GM18951 (cell line): ENCODE results near the gene ISY1.
"Not testable (repeated sequence)": the region's sequence is repeated elsewhere in the genome, so short reads cannot be mapped to it uniquely, and the experiment has no call there.

ENCODE experiments used
- POLR2A ChIP-seq: IDR thresholded peaks from 4 replicates; pipeline ENCODE4 v1.6.1; 2011; ENCODE audit warnings: mild to moderate bottlenecking; ENCODE audit not compliant: insufficient read length, insufficient read depth; ENCODE audit errors: extremely low read depth
- in situ Hi-C: fragments of 300-500 bp; cut with MboI; formaldehyde crosslinking; loops from one replicate; pipeline ENCODE4 v1.12.0; 2022; ENCODE audit warnings: low sequenced_read_pairs, mixed read lengths, inconsistent platforms; ENCODE audit not compliant: unreplicated experiment

The ISY1 gene

DNA sequence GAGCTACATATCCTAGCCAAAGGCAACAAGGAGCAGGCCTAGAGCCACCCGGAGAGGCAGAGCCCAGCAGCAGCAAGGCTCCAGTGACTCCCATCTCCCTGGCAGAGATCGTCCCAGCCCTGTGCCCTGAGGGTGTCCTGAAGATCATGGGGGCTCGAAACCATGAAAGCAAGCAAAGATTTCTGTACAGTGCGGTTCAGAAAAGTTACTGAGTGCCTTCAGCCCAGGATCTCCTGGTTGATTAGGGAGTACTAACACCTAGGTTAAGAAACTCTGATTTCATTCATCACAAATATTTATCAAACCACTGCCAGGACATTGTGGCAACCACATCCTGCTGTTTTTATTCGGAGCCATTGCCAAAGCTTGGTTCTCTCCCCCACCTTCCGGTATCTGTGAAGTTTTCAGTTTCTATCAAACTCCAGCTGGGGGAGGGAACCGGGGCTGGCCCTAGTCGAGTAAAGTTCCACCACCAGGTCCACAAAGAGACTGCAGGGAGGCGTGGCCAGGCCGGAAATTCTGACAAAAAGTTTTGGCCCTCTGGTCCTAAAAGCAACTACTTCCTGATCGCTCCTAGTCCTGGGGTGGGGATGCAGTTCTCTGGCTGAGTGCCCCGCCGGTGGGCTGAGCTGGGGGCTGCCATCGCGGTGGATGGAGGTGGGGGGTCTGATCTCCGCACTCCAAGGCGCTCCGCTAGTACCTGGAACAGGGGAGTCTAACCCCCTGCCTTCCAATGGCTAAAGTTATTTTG is 40.4 kb downstream of the ISY1 start:
- in situ Hi-C loops: no loop called here
- peak; percentile 76 for TF ChIP-seq POLR2A

- no peak for TF ChIP-seq POLR2A
- in situ Hi-C loops: no loop called here
These were observed 41.3 kb downstream of the ISY1 start for GRCh38 chr3:129119365-129120100.

- in situ Hi-C loops: no loop called here
- TF ChIP-seq POLR2A: no peak
These were observed 42.1 kb downstream of the ISY1 start for GRCh38 chr3:129118745-129119144.

DNA sequence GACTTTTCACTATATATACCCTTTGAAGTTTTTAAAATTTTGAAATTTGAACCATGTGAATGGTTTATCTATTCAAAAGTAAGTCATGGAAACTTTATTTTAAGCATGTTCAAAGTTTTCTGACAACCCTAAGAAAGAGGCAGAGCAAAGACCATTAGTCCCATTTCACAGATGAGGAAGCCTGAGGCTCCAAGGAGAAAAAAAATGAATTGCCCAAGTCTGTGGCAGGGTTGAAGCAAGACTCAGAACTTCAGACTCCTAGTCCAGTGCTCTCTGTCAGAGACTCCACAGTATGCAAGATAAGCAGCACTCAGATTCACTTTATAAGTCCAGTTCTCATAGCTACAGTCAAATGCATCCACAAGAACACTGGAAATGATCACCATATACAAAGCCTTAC is 43.7 kb downstream of the ISY1 start:
- TF ChIP-seq POLR2A: no peak
- in situ Hi-C loops: no loop called here

DNA sequence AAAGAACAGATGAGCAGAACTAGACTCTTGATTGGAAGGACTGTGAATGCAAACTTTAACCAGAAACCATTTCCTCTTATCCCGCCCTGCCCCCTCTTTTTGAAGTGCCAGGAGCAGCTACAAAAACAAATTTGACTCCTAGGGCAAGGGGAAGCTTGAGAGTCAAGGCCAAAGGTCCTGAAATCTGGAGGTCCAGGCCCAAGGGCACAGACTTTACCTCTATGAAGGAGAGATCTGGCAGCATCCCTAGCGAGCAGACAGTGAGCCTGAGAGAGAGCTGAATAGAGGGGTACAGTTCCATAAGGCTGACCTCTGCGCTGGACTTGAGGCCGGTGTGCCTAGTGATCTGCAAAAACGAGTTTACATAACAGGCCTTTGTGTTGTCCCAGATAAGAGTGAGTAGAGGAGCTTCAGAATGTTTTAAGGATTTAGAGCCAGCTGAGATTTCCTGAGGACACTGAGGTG is 44.3 kb downstream of the ISY1 start:
- in situ Hi-C loops: no loop called here

GRCh38 chr3:129114455-129114854 is 46.4 kb downstream of the ISY1 start:
- in situ Hi-C loops: no loop called here
- no peak for TF ChIP-seq POLR2A

More for the DNA sequence above, 44.3 kb downstream of the ISY1 start:
- no peak for TF ChIP-seq POLR2A

DNA sequence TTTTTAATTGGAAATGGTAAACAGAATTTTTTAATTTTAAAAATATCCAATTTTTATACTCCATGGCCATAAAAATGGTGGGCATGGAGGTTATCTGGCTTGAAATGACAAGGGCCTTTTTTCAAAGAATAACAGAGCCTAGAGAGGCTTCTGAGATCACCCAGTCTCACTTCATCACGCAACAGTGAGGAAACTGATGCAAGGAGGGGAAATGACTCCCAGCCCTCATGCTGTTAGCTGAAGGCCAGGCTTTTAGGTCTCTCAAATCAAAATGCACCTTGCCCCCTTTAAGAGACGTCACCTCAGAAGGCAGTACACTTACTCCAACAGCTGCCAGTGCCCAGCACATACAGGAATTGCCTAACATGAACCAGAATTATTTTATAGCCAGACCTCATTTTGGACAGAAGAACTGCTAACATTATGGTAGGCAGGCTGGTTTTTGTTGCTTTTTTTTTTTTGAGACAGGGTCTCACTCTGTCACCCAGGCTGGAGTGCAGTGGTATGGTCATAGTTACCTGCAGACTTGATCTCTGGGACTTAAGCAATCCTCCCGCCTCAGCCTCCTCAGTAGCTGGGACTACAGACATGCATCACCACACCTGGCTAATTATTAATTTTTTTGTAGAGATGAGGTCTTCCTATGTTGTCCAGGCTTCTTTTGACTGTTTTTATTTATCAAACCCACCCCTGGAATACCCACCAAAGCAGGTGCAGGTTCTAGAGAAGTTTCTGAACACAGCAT is 48.4 kb downstream of the ISY1 start:
- no peak for TF ChIP-seq POLR2A

GRCh38 chr3:129111076-129111780 is 49.6 kb downstream of the ISY1 start:
- in situ Hi-C loops: not testable (repeated sequence)

More for the DNA sequence above, 48.4 kb downstream of the ISY1 start:
- in situ Hi-C loops: no loop called here

DNA sequence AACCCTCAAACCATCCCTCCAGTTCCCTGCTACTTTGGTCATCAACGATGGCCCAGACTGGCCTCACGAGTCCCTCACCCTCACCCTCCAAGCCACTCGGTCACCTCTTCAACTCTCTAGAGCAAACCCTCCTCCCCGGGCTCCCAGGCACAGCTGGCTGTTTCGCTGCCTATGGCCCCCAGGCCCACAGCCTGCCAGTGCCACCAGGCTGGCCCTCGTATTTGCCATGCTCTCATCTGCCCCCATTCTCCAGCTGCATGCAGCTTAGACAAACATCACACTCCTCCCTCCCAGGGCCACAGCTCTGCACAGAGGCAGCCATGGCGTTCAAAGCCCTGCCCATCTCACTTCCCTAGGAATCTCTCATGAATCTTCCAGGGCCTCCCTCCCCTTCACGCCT is 53.1 kb downstream of the ISY1 start:
- in situ Hi-C loops: no loop called here

DNA sequence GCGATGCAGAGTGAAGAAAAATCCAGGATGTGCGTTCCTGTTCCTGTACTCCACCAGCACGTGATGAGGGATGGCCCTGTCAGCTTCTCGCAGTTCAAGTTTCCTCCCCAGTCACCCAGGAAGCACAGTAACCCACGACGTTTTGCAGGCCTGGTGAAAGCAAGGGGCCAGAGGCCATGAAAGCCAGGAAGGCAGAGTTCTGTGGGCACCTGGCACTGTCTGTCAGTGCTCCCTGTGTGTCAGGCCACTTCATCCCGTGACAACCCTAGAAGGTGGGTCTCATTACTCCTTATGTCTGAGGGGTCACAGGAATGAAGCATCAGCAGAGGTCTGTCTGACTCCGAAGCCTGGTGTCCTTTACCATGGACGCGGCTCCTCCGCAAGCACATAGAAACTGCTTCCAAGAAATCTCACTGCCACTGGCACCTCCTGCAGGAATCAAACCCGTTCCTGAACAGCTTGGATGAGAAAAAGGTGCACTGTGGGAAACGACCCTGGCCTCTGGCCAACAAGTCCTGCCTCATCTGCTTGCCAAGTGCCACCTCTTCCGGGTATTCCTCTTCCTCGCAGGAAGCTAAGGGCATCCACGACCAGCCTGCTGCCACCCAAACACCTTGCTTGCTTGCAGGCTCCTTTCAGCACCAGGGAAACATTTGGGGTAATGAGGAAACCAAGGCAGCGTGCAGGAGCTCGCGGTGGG is 53.8 kb downstream of the ISY1 start:
- in situ Hi-C loops: no loop called here
- no peak for TF ChIP-seq POLR2A

More for the DNA sequence above, 53.1 kb downstream of the ISY1 start:
- no peak for TF ChIP-seq POLR2A

GRCh38 chr3:129106320-129106719 is 54.5 kb downstream of the ISY1 start:
- in situ Hi-C loops: no loop called here
- TF ChIP-seq POLR2A: no peak

- in situ Hi-C loops: no loop called here
- TF ChIP-seq POLR2A: no peak
These were observed 55.0 kb downstream of the ISY1 start for GRCh38 chr3:129105862-129106261.
